CD8-positive, alpha-beta memory T cell (primary cell): ENCODE data around the gene MRPS16. TPM values are rescaled to one million over a fixed set of nuclear protein-coding genes. Genes with fewer than 3 reads are reported as not detected.

Experiments used
- CTCF ChIA-PET: fragments of 350-600 bp; sonication (Branson Sonifier 250); formaldehyde crosslinking; loops from one replicate; lab custom pipeline; 2021; ENCODE audit warnings: antibody characterized with exemption; lab: Charles Lee
- POLR2A ChIA-PET: fragments of 350-600 bp; sonication (Branson Sonifier 250); formaldehyde crosslinking; loops from one replicate; lab custom pipeline; 2021; ENCODE audit warnings: antibody characterized with exemption; lab: Charles Lee
- DNase-seq, 5 donors: peaks; one replicate each; pipeline versions ENCODE4 v3.0.0 to v3.0.0-alpha.2; 2020 to 2022; ENCODE audit warnings: mixed read lengths in 1 of 5
- H3K27ac ChIP-seq: one replicate; pipeline ENCODE4 v1.7.0; 2013; ENCODE audit warnings: low read depth, mild to moderate bottlenecking, low read length, moderate library complexity
- H3K27me3 ChIP-seq: 2 replicates; pipeline ENCODE4 v1.7.0; 2013; ENCODE audit warnings: low read length, mild to moderate bottlenecking; ENCODE audit not compliant: insufficient read depth, poor library complexity, severe bottlenecking
- H3K36me3 ChIP-seq: 2 replicates; pipeline ENCODE4 v1.7.0; 2013; ENCODE audit warnings: mild to moderate bottlenecking, low read length, moderate library complexity; ENCODE audit not compliant: insufficient read depth
- H3K4me1 ChIP-seq: 2 replicates; pipeline ENCODE4 v1.7.0; 2013; ENCODE audit warnings: mild to moderate bottlenecking, low read length, moderate library complexity; ENCODE audit not compliant: insufficient read depth
- H3K4me3 ChIP-seq: 2 replicates; pipeline ENCODE4 v1.7.0; 2013; ENCODE audit warnings: mild to moderate bottlenecking, low read length
- H3K9me3 ChIP-seq: 2 replicates; pipeline ENCODE4 v1.7.0; 2013; ENCODE audit warnings: mild to moderate bottlenecking, low read length
- H3K27ac Mint-ChIP-seq, 8 donors: one replicate each; pipeline ENCODE4 v1.8.0; 2020 to 2021; ENCODE audit warnings: mixed read lengths in 8 of 8, mild to moderate bottlenecking in 6 of 8, inconsistent platforms in 3 of 8, moderate library complexity in 3 of 8
- H3K27me3 Mint-ChIP-seq, 2 donors: one replicate each; pipeline ENCODE4 v1.8.0; 2020 to 2021; ENCODE audit warnings: mixed read lengths in 2 of 2, mild to moderate bottlenecking in 1 of 2, moderate library complexity in 1 of 2
- H3K36me3 Mint-ChIP-seq, 3 donors: one replicate each; pipeline ENCODE4 v1.8.0; 2020 to 2021; ENCODE audit warnings: mixed read lengths in 3 of 3, inconsistent platforms in 1 of 3, mild to moderate bottlenecking in 1 of 3
- H3K4me1 Mint-ChIP-seq, 3 donors: one replicate each; pipeline ENCODE4 v1.8.0; 2020 to 2021; ENCODE audit warnings: mixed read lengths in 3 of 3, inconsistent platforms in 1 of 3, mild to moderate bottlenecking in 1 of 3
- H3K4me3 Mint-ChIP-seq, 7 donors: one replicate each; pipeline ENCODE4 v1.8.0; 2020 to 2021; ENCODE audit warnings: mixed read lengths in 7 of 7, mild to moderate bottlenecking in 6 of 7, moderate library complexity in 4 of 7, inconsistent platforms in 2 of 7
- H3K9me3 Mint-ChIP-seq, 5 donors: one replicate each; pipeline ENCODE4 v1.8.0; 2020 to 2022; ENCODE audit warnings: mixed read lengths in 5 of 5, mild to moderate bottlenecking in 3 of 5, moderate library complexity in 2 of 5, inconsistent platforms in 1 of 5
- polyA plus RNA-seq: library from polyadenylated mRNA; unstranded; fragments of 300-500 nt; fragmentation: Illumina TruSeq; gene quantifications from one replicate; pipeline ENCODE4 v1.2.3, GENCODE V29; 2021
- total RNA-seq, 2 experiments: library from RNA; stranded (reverse); gene quantifications; one replicate each; pipeline ENCODE4 v1.2.3, GENCODE V29; 2021

The MRPS16 gene
- total and polyA plus RNA-seq, 3 experiments from 2014 or later, result 102 to 146 (median 141) TPM

- H3K27ac Mint-ChIP-seq, result no peak overlapping the region
- no peak overlapping the region for H3K4me3 ChIP-seq
- DNase-seq, result no peak
- peaks cover 14 to 43% (median 18%) of the 10 kb centered on the region in 3 donors for H3K36me3 Mint-ChIP-seq
- H3K9me3 Mint-ChIP-seq, result no peaks in the 10 kb centered on the region
- no peaks in the 10 kb centered on the region for H3K4me1 ChIP-seq
- H3K36me3 ChIP-seq, result no peaks in the 10 kb centered on the region
- H3K4me3 Mint-ChIP-seq, result no peak overlapping the region
- no peaks in the 10 kb centered on the region for H3K4me1 Mint-ChIP-seq
- H3K27ac ChIP-seq, result no peak overlapping the region
- ChIA-PET CTCF (no interaction called here), POLR2A (no interaction called here)
- no peaks in the 10 kb centered on the region for H3K27me3 ChIP-seq
- H3K9me3 ChIP-seq, result no peaks in the 10 kb centered on the region
- no peaks in the 10 kb centered on the region for H3K27me3 Mint-ChIP-seq
These were observed 31.5 kb downstream of the MRPS16 start for GRCh38 chr10:73220989-73221388.

GRCh38 chr10:73219384-73219783 is 33.1 kb downstream of the MRPS16 start:
- H3K36me3 Mint-ChIP-seq, result peaks cover 21 to 51% (median 21%) of the 10 kb centered on the region in 3 donors
- H3K4me3 ChIP-seq, result no peak overlapping the region
- H3K4me3 Mint-ChIP-seq, result no peak overlapping the region
- no peak overlapping the region for H3K27ac ChIP-seq
- no peaks in the 10 kb centered on the region for H3K4me1 Mint-ChIP-seq
- H3K9me3 Mint-ChIP-seq, result no peaks in the 10 kb centered on the region
- CTCF ChIA-PET, result no interaction called here
- POLR2A ChIA-PET, result no interaction called here
- H3K4me1 ChIP-seq, result no peaks in the 10 kb centered on the region
- no peaks in the 10 kb centered on the region for H3K9me3 ChIP-seq
- no peaks in the 10 kb centered on the region for H3K27me3 Mint-ChIP-seq
- no peaks in the 10 kb centered on the region for H3K36me3 ChIP-seq
- no peak overlapping the region for H3K27ac Mint-ChIP-seq
- H3K27me3 ChIP-seq, result no peaks in the 10 kb centered on the region
- DNase-seq, result no peak

GRCh38 chr10:73218431-73219191 is 33.8 kb downstream of the MRPS16 start:
- Mint-ChIP-seq H3K27ac (peak overlapping the region in 1 of 8 donors; percentile 27), H3K4me1 (no peaks in the 10 kb centered on the region)
- CTCF ChIA-PET, result no interaction called here

GRCh38 chr10:73217628-73218027 is 34.8 kb downstream of the MRPS16 start:
- Mint-ChIP-seq H3K9me3 (no peaks in the 10 kb centered on the region), H3K27ac (no peak overlapping the region), H3K27me3 (no peaks in the 10 kb centered on the region), H3K4me1 (no peaks in the 10 kb centered on the region), H3K36me3 (peaks cover 24 to 61% (median 31%) of the 10 kb centered on the region in 3 donors), H3K4me3 (no peak overlapping the region)
- DNase-seq, result no peak
- Histone ChIP-seq H3K36me3 (no peaks in the 10 kb centered on the region), H3K27ac (no peak overlapping the region), H3K27me3 (no peaks in the 10 kb centered on the region), H3K4me3 (no peak overlapping the region), H3K4me1 (no peaks in the 10 kb centered on the region), H3K9me3 (no peaks in the 10 kb centered on the region)
- POLR2A ChIA-PET, result no interaction called here
- CTCF ChIA-PET, result interaction anchor here (0.7 kb wide), 1 partner anchor 13 kb away, joined by 3 read pairs; no protein-coding TSS in a partner anchor

More at GRCh38 chr10:73218431-73219191, 33.8 kb downstream of the MRPS16 start:
- no peaks in the 10 kb centered on the region for H3K27me3 Mint-ChIP-seq
- no peaks in the 10 kb centered on the region for H3K9me3 Mint-ChIP-seq
- H3K36me3 ChIP-seq, result no peaks in the 10 kb centered on the region
- POLR2A ChIA-PET, result no interaction called here
- H3K27ac ChIP-seq, result no peak overlapping the region
- no peak overlapping the region for H3K4me3 Mint-ChIP-seq
- H3K36me3 Mint-ChIP-seq, result peaks cover 21 to 55% (median 28%) of the 10 kb centered on the region in 3 donors
- no peaks in the 10 kb centered on the region for H3K9me3 ChIP-seq
- no peaks in the 10 kb centered on the region for H3K4me1 ChIP-seq
- H3K4me3 ChIP-seq, result no peak overlapping the region
- DNase-seq, result no peak
- H3K27me3 ChIP-seq, result no peaks in the 10 kb centered on the region

- no peak overlapping the region for H3K27ac Mint-ChIP-seq
- Histone ChIP-seq H3K27me3 (no peaks in the 10 kb centered on the region), H3K27ac (no peak overlapping the region), H3K36me3 (no peaks in the 10 kb centered on the region), H3K4me1 (no peaks in the 10 kb centered on the region), H3K9me3 (no peaks in the 10 kb centered on the region), H3K4me3 (no peak overlapping the region)
- no peaks in the 10 kb centered on the region for H3K4me1 Mint-ChIP-seq
- ChIA-PET POLR2A (no interaction called here), CTCF (no interaction called here)
- H3K4me3 Mint-ChIP-seq, result no peak overlapping the region
- no peaks in the 10 kb centered on the region for H3K9me3 Mint-ChIP-seq
- no peaks in the 10 kb centered on the region for H3K27me3 Mint-ChIP-seq
- no peak for DNase-seq
- peaks cover 19 to 65% (median 31%) of the 10 kb centered on the region in 3 donors for H3K36me3 Mint-ChIP-seq
These were observed 36.7 kb downstream of the MRPS16 start for GRCh38 chr10:73215749-73216148.

GRCh38 chr10:73211106-73211811 is 41.2 kb downstream of the MRPS16 start:
- CTCF ChIA-PET, result no interaction called here
- no peaks in the 10 kb centered on the region for H3K4me1 ChIP-seq
- no peak overlapping the region for H3K4me3 ChIP-seq
- no peak for DNase-seq
- H3K9me3 Mint-ChIP-seq, result no peaks in the 10 kb centered on the region
- H3K36me3 Mint-ChIP-seq, result peaks cover 8 to 46% (median 20%) of the 10 kb centered on the region in 3 donors
- H3K36me3 ChIP-seq, result no peaks in the 10 kb centered on the region
- no peaks in the 10 kb centered on the region for H3K27me3 ChIP-seq
- peak overlapping the region in 1 of 8 donors; percentile 15 for H3K27ac Mint-ChIP-seq
- H3K9me3 ChIP-seq, result no peaks in the 10 kb centered on the region
- H3K27ac ChIP-seq, result no peak overlapping the region
- POLR2A ChIA-PET, result no interaction called here
- H3K27me3 Mint-ChIP-seq, result no peaks in the 10 kb centered on the region
- H3K4me1 Mint-ChIP-seq, result no peaks in the 10 kb centered on the region
- no peak overlapping the region for H3K4me3 Mint-ChIP-seq

- CTCF ChIA-PET, result no interaction called here
- no peak overlapping the region for H3K4me3 Mint-ChIP-seq
- Histone ChIP-seq H3K4me1 (no peaks in the 10 kb centered on the region), H3K27ac (no peak overlapping the region), H3K36me3 (no peaks in the 10 kb centered on the region), H3K4me3 (no peak overlapping the region), H3K27me3 (no peaks in the 10 kb centered on the region), H3K9me3 (no peaks in the 10 kb centered on the region)
- H3K36me3 Mint-ChIP-seq, result peaks cover 7 to 43% (median 14%) of the 10 kb centered on the region in 3 donors
- POLR2A ChIA-PET, result no interaction called here
- H3K4me1 Mint-ChIP-seq, result no peaks in the 10 kb centered on the region
- no peaks in the 10 kb centered on the region for H3K9me3 Mint-ChIP-seq
- H3K27ac Mint-ChIP-seq, result peak overlapping the region in 2 of 8 donors; percentile 11 to 41
- DNase-seq, result no peak
- no peaks in the 10 kb centered on the region for H3K27me3 Mint-ChIP-seq
These were observed 41.9 kb downstream of the MRPS16 start for GRCh38 chr10:73210395-73211105.

- peak overlapping the region in 1 of 8 donors; percentile 84 for H3K27ac Mint-ChIP-seq
- H3K4me1 ChIP-seq, result no peaks in the 10 kb centered on the region
- H3K4me1 Mint-ChIP-seq, result no peaks in the 10 kb centered on the region
- H3K9me3 ChIP-seq, result no peaks in the 10 kb centered on the region
- no peaks in the 10 kb centered on the region for H3K36me3 ChIP-seq
- H3K27me3 Mint-ChIP-seq, result no peaks in the 10 kb centered on the region
- no peaks in the 10 kb centered on the region for H3K9me3 Mint-ChIP-seq
- H3K4me3 Mint-ChIP-seq, result no peak overlapping the region
- no peak for DNase-seq
- H3K27ac ChIP-seq, result no peak overlapping the region
- ChIA-PET CTCF (no interaction called here), POLR2A (no interaction called here)
- no peak overlapping the region for H3K4me3 ChIP-seq
- H3K27me3 ChIP-seq, result no peaks in the 10 kb centered on the region
- H3K36me3 Mint-ChIP-seq, result peaks cover 7 to 42% (median 13%) of the 10 kb centered on the region in 3 donors
These were observed 42.7 kb downstream of the MRPS16 start for GRCh38 chr10:73209705-73210104.
